ENCODE measurements around the gene PSPC1.
"Not testable (repeated sequence)": the region's sequence is repeated elsewhere in the genome, so short reads cannot be mapped to it uniquely, and the experiment has no call there.

Gene PSPC1

DNA sequence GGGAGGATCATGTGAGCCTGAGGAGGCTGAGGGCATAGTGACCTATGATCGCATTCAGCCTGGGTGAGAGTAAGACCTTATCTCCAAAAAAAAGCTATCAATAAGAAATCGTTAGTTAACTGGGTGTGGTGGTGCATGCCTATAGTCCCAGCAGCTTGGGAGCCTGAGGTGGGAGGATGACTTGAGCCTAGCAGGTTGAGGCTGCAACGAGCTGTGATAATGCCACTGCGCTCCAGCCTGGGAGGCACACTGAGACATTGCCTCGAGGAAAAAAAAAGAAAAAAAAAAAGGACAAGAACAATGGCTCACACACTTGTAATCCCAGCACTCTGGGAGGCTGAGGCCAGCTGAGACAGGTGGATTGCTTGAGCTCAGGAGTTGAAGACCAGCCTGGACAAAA lies 16.2 kb downstream of the PSPC1 start:
- in situ Hi-C loops (cut with MboI; ENCODE audit: low sequenced_read_pairs), result no loop called here

DNA sequence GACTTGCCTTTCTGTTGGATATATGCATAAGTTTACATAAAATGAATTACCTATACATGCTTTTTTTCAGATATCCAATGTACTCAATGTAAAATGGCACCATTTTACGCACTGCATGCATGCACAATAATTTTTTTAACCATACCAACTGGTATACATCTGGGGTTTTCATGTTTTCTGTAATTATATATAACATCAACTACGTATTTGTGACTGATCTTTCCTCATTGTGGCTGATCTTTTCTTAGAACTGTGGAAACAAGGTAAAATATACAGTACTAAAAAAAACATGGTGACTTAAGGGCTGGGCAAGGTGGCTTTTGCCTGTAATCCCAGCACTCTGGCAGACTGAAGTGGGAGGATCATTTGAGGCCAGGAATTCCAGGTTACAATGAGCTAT lies 18.5 kb downstream of the PSPC1 start:
- in situ Hi-C loops (cut with MboI; ENCODE audit: low sequenced_read_pairs), result no loop called here

DNA sequence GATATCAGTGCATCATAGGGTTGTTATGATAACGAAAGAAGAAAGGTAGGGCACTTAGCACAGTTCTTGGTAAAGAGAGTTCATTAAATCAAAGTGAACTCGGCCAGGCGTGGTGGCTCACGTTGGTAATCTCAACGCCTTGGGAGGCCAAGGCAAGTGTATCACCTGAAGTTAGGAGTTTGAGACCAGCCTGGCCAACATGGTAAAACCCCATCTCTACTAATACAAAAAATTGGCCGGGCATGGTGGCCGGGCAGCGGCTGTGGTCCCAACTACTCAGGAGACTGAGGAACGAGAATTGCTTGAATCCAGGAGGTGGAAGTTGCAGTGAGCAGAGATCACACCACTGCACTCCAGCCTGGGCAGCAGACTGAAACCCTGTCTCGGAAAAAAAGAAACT lies 19.1 kb downstream of the PSPC1 start:
- in situ Hi-C loops (cut with MboI; ENCODE audit: low sequenced_read_pairs), result no loop called here

DNA sequence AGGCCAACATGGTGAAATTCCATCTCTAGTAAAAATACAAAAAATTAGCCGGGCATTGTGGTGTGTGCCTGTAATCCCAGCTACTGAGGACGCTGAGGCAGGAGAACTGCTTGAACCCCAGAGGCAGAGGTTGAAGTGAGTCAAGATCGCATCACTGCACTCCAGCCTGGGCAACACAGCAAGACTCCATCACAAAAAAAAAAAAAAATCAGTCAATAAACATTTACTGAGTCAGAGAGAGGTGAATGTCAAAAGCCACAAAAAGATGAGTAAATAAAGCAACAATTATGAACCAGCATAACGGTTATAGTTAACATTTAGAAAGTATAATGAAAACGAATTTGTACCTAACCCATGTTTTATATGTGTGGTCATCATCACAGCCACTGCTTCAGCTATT lies 23.1 kb downstream of the PSPC1 start:
- in situ Hi-C loops (cut with MboI; ENCODE audit: low sequenced_read_pairs), result no loop called here

DNA sequence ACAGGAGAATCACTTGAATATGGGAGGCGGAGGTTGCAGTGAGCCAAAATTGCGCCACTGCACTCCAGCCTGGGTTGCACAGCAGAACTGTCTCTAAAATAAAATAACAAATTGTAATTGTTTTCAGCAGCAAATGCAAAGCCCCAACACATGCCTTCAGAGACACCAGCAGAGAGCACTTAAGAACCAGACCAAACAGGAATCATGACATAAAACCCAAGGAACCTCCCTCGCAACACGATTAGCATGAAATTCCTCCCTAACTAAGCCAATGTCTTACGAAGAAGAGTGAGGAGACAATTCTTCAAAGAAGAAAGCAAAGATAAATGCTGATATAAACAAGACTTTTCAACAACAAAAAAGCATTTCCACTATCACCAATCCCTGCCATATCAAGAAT lies 40.1 kb downstream of the PSPC1 start:
- in situ Hi-C loops (cut with MboI; ENCODE audit: low sequenced_read_pairs), result no loop called here

DNA sequence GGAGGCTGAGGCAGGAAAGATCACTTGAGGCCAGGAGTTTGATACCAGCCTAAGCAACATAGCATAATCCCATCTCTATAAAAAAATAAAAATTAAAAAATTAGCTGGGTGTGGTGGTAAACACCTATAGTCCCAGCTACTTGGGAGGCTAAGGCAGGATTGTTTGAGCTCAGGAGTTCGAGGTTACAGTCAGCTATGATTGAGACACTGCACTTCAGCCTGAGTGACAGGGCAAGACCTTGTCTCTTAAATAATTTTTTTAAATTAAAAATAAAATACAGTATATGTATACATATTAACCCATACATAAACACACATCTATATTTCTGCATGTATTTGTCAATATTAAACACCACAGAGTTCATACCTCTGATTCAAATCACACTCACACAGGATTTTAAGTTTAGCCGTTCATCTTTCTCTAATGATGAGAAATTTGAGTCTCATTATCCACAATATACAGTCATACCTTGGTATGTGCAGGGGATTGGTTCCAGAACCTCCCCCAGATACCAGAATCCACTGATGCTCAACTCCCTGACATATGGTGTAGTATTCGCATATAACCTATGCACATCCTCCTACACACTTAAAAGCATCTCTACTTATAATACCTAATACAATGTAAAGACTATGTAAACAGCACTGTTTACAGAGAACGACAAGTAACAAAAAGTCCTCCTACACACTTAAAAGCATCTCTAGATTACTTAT lies 44.7 kb downstream of the PSPC1 start:
- in situ Hi-C loops (cut with MboI; ENCODE audit: low sequenced_read_pairs), result no loop called here

DNA sequence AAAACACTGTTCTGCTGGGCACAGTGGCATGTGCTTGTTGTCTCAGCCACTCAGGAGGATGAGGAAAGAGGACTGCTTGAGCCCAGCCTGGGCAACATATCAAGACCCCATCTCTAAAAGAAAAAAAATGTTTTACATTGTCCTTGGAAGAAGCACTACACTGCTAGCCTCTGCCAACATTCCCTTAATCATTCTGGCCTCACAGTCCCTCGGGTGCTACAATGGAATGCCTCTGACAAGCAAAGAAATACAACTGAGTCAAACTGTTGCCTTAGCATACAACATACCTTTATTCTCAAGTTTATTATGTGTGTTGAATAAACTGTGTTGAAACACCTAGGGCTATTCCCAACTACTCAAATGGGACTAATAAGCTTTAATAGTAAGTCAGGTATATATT lies 56.1 kb downstream of the PSPC1 start:
- in situ Hi-C loops (cut with MboI; ENCODE audit: low sequenced_read_pairs), result no loop called here

DNA sequence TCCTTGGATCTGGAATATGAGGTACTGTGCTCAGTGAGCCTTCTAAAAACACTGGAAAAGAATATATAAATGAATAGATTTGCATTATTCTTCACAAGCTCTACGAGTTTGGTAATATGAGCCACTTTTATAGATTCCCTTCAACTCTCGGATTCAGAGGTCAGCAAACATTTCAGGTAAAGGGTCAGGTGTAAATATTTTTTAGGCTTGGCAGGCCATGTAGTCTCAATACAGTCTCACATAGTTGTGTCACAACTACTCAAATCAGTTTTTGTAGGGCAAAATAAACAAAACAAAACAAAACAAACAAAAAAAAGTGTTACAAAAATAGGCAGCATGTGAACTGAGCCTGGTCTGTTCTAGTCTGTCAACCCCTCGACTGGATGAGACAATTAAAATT lies 57.4 kb downstream of the PSPC1 start:
- in situ Hi-C loops (cut with MboI; ENCODE audit: low sequenced_read_pairs), result no loop called here

DNA sequence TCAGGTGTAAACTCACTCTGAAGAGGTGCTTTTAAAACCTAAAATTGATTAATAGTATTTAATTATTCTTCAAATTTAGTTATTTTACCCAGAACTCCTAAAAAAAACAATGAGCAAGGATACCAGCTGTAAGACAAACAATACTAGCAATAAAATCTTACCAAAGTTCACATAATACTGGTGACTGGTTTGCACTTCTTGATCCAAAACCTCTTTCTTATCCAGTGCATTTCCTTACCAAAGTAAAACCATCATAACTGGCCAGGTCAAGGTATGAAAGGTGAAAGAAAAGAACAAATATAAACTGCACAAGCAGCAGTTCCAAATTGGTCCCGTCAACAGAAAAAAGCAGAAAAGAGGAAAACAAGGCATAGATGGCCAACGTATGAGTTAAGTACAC lies 62.7 kb downstream of the PSPC1 start:
- in situ Hi-C loops (cut with MboI; ENCODE audit: low sequenced_read_pairs), result no loop called here

DNA sequence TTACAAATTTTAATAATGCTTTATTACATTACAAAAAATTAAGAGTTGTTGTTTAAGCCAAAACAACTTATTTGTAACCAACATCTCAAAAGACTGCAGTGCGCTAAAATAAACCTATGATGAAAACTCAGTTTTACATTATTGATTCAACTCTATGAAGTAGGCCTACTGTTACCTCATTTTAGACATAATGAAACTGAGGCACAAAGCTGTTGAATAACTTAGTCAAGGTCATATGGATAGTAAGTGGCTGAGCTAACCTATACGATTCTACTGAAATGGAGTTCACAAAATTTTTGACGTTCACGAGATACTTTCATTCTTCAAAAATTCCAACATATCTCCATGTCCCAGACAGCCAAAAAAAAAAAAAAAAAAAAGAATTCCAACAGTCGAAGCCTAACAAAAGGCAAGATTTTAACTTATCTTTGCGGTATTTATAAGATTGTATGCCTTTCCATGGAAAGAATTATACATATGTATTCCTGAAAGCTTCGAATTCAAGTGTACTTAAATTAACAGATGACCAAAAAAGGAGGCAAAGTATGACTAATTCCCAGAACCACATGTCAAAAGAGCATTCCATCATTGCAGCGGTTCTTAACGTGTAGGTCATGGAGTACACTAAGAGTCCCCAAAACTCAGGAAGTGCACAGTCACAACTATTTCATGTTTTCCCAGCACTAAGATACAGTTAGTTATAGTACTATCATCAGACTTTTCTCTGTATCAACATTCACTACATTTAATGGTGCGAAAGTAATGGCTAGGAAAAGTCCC lies 69.4 kb downstream of the PSPC1 start:
- in situ Hi-C loops (cut with MboI; ENCODE audit: low sequenced_read_pairs), result no loop called here

DNA sequence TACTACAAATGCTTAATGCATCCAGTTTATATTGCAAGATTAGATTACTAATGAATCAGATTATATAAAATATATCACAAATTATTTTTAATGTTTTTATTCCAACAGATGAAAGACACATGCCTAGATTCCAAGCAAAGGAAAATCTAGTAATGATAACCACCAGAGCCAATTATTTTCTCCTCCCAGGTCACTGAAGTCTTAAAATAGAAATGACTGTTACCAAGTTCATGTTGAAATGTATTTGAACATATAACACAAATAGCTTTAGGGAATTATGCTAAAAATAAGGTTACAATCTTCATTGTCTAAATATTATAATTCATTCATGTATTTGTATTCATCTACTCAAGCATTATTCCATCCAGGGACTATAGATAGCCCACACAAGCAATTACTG lies 73.0 kb downstream of the PSPC1 start:
- in situ Hi-C loops (cut with MboI; ENCODE audit: low sequenced_read_pairs), result not testable (repeated sequence)

DNA sequence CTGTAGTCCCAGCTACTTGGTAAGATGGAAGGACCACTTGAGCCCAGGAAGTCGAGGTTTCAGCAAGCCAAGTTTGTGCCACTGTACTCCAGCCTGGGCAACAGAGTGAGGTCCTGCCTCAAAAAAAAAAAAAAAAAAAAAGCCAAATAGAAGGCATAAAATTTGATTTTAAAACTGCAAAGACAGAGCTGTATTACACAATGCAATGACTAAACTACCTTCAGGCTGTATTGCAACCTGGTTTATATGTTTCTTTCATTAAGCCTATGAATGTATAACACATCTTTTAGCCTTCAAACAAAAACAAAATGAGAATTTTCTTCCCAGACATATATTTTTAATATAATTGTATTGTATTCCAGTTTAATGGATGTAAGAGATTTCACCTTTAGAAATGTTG lies 73.7 kb downstream of the PSPC1 start:
- in situ Hi-C loops (cut with MboI; ENCODE audit: low sequenced_read_pairs), result not testable (repeated sequence)

DNA sequence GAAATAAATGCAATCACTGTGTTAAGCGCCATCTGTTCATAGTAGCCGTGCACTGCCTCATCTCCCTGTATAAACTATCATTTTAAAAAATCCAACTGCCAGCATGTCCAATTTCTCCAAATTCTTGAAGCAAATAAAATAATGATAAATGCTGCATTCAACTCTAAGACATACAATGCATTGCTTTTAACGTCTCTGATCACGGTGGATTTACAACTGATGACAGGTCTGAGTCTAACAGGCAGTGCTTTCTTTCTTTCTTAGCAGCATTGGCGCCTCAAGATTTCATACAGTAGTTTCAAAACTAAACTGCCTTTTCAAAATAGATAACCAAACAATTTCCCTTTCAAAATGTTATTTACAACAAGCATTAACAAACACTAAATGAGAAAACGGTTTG lies 78.5 kb downstream of the PSPC1 start:
- in situ Hi-C loops (cut with MboI; ENCODE audit: low sequenced_read_pairs), result not testable (repeated sequence)

DNA sequence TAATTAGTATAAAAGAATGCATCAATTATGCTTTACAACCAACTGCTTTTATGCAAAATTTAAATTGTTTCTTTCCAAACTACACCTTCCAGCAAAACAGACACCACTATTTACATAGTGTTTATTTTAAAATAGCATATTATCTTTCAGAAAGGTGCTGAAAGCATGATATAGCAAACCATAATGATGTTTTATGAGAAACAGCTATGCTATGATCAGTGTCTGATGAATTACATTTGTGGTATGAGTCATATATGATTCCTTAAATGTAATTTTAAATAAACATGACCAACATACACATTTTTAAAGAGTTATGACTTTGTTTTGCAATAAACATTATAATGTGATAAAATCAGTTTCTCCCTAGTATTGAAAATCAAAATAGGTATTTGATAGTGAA lies 81.1 kb downstream of the PSPC1 start:
- in situ Hi-C loops (cut with MboI; ENCODE audit: low sequenced_read_pairs), result not testable (repeated sequence)

DNA sequence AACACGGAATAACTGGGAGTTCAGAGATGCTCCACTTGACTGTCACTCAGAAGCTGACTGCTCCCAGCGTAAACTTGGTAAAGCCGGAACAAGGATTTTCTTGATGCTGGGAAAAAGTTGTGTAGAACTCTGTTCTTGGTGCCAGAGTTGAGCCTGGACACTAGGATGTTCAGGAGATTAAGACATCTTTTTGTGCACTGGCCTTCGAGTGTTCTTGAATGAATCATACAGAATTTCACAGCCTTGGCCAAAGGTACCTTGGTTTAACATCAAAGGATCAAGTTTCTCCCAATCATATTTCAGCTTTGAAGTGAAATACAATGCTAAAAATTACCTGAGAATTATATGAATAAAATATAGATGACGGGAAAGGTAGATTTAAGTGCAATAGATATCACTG lies 81.8 kb downstream of the PSPC1 start:
- in situ Hi-C loops (cut with MboI; ENCODE audit: low sequenced_read_pairs), result not testable (repeated sequence)

DNA sequence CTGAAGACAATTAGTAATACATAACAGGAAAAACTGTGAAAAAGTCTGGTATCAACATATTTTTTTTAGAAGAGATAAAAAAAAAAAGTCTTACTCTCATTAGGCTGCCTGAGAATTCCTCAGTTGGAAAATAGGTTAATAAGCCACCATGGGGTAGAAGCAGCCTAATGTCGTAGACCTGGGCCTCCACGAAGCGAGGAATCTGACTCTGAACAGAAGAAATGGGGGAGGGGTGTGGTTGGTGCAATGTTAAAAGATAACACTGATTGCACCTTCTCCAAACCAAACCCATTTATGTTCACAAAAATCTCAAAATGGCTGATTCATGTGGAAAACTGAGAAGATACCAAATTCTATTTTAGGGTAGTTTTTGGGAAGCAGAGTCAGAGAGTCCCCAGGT lies 86.9 kb downstream of the PSPC1 start:
- in situ Hi-C loops (cut with MboI; ENCODE audit: low sequenced_read_pairs), result no loop called here

DNA sequence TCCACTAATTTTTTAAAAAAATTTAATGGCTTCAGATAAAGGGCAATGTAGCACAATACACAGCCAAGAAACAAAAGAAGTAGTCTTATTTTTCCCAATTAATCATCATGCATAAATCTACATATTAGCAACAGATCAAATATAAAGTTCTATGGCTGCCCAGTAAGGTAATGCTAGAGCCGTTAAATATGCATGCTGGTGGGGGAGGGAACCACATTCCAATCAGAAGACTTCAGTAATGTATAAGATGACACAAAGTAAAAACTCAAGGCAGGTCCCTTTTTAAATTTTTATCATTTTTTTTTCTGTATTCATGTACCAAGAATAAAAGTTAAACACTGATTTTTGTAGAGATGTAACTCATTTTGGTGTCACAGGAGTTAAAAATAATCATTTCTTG lies 87.3 kb downstream of the PSPC1 start:
- in situ Hi-C loops (cut with MboI; ENCODE audit: low sequenced_read_pairs), result no loop called here

DNA sequence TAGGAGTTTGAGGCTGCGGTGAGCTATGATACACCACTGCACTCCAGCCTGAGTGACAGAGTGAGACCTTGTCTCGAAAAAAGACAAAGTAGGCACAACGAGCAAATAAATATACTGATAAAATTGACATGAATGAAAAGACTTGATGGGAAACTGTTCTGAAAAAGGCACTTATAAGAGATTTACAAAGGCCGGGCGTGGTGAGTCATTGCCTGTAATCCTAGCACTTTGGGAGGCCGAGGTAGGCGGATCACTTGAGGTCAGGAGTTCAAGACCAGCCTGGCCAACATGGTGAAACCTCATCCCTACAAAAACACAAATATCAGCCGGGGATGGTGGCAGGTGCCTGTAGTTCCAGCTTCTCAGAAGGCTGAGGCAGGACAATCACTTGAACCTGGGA lies 91.3 kb downstream of the PSPC1 start:
- in situ Hi-C loops (cut with MboI; ENCODE audit: low sequenced_read_pairs), result not testable (repeated sequence)

DNA sequence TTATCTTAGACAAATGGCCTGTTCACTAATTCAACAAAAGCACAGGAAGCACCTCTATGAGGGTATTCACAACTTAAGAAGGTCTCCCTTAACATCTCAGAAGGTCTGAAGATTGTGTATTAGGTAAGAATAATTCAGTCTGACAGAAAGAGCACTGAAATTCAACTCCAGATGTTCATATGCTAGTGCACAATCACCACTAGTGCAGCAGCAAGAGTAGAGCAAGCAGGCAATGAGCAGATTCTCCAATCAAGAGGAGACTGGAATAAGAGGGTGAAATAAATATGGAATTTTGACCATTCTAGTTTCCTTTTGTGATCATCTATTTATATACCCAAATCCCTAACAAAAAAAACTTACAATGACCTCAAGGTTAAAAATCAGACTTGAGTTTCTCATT lies 97.3 kb downstream of the PSPC1 start:
- in situ Hi-C loops (cut with MboI; ENCODE audit: low sequenced_read_pairs), result no loop called here

DNA sequence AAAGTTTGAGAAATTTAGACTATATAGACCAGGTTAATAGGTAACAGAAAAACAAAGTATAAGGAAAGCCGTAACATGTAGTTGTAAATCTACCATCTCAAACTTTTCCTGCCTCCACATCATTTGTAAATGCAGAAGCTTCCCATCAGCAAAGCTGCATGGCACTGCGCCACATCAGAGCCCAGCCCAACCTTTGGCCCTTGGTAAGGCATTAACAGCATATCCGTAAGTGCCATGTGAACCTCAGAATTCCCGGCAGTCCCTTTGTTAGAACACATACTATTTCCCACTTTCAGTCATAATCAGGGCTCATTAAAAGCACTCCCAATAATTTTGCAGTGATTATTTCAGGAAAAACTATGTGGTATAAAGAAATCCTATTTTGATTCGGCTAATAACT lies 97.7 kb downstream of the PSPC1 start:
- in situ Hi-C loops (cut with MboI; ENCODE audit: low sequenced_read_pairs), result no loop called here

DNA sequence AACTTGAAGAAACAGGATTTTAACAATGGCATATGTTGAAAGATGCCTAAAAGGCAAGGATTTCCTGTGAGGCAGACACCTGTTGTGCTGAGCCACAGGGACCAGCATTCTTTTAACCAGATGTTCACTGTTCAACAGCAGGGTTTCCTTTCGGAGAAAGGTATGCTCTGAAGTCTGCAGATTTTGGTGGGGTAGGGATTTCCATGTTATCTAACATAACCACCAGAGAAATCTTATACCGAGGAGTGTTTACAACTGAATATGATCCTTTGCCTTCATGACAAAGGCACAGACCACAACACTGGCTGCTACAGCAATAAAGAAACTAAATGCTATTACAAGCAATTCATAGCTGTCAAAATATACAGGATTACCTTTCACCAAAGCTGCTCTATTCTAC lies 101.2 kb downstream of the PSPC1 start:
- in situ Hi-C loops (cut with MboI; ENCODE audit: low sequenced_read_pairs), result no loop called here

DNA sequence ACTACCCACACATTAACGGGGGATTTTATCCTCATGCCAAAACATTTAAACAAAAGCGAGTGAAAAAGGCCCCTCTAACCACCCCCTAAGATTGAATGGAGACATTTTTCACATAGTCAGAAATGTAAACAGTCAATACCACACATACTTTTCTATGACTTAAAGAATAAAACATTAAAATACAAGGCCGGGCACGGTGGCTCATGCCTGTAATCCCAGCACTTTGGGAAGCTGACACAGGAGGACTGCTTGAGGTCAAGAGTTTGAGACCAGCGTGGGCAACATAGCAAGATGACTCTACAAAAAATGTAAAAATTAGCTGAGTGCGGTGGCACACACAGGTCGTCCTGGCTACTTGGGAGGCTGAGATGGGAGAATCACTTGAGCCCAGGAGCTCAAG lies 102.0 kb downstream of the PSPC1 start:
- in situ Hi-C loops (cut with MboI; ENCODE audit: low sequenced_read_pairs), result no loop called here

DNA sequence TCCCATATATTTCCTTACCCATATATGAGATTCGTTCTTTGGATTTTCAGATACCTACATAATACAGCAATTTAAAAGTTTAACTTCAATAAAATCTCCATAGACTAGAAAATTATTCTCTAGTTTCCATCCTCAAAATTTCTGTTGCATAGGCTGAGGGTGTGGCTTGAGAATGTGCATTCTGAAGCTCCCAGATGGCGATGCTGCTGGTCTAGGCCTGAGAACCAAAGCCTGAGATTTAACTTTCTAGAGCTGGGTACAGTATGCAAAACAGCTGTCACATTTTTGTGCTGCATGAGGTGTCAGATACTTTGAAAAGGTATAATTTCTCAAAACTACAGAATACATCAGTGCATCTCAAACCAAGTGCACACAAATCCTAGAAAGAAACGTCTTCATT lies 106.6 kb downstream of the PSPC1 start:
- in situ Hi-C loops (cut with MboI; ENCODE audit: low sequenced_read_pairs), result no loop called here

Measured in HL-60/S4 (cell line).